Measurements from ENCODE around the gene KRTAP5-10.
"Not testable (repeated sequence)": the region's sequence is repeated elsewhere in the genome, so short reads cannot be mapped to it uniquely, and the experiment has no call there.

Gene KRTAP5-10, protein sequence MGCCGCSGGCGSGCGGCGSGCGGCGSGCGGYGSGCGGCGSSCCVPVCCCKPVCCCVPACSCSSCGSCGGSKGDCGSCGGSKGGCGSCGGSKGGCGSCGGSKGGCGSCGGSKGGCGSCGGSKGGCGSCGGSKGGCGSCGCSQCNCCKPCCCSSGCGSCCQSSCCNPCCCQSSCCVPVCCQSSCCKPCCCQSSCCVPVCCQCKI

DNA sequence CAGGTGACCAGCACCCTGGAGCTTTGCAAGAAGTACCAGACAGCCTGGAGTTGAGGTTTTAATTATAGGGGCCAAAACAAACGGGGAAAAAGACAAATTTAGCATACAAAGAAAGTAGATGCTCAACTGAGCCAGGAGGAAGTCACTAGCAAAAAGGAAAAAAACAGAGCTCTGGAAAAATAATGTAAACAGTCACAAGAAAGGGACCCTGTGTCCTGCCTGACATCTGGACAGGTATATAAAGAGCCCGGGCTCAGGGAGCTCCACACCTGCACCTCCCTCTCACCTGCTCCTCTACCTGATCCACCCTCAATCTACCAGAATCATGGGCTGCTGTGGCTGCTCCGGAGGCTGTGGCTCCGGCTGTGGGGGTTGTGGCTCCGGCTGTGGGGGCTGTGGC is at the start of gene KRTAP5-10:
TSS of gene KRTAP5-10 (plus strand) at position 301 of the 400 bp plus-strand sequence. CDS start at position 326, 25 bp downstream.
- no peak for DNase-seq

DNA sequence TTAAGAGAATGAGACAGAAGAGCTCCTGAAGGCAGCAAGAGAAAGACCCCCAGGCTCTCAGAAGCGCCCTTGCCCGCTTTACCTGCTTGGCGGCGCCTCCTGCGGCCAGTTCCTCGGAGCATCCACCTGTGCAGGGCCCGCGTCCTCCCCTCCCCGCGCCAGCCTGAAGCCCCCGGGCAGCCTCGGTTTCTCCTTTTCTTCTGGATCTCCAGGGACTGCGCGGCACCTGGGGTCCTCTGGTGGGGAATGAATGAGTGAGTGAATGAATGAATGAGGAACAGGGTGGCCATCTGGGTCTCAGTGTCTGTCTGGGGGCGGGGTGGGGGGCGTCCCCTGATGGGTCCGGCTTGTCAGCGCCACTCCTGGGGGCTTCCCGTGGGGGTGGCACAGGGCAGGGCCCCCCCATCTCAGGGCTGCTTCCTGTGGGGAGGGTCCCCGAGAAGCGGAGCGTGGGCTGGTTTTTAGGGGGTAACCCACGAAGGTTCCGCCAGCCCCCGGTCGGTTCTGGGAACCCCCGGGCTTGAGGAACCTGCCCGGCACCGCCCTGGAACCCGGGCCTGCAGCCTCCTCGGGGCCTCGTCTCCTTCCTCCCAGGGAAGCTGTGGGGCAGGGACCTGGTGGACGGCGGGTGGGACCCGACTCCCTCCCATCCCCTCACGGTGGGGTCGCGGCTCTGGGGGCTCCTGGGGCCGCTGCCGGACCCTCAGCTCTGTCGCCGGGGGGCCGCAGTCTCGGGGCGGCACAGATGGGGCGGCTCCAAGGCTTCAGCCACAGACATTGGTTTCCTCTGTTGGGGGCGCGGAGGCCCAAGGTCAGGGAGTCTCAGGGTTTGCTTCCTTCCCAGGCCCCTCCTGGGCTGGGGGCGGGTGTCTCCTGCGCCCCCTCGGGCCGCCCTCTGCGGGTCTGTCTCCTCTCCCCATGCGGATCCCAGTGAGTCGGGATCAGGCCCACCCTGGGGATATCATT is 46.6 kb upstream of the KRTAP5-10 start:
- DNase-seq: no peak

DNA sequence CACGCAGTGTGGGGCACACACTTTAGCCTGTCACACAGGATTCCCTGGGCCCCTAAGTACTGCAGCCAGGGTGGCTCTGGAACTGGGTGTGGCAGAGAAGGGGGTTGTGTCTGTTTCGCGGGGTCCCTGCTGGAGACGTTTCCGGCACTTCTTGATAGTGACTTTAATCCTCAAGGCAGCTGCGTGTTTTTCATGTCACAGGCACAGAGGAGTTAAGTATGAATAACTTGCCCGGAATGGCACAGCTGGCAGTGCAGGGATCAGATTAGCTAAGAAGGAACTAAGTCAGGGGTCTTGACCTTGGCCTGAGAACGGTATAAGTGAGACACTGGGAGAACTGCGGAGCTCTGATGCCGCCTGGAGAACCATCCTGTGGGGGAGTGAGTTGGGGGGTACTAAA is 45.8 kb upstream of the KRTAP5-10 start:
- DNase-seq: no peak

DNA sequence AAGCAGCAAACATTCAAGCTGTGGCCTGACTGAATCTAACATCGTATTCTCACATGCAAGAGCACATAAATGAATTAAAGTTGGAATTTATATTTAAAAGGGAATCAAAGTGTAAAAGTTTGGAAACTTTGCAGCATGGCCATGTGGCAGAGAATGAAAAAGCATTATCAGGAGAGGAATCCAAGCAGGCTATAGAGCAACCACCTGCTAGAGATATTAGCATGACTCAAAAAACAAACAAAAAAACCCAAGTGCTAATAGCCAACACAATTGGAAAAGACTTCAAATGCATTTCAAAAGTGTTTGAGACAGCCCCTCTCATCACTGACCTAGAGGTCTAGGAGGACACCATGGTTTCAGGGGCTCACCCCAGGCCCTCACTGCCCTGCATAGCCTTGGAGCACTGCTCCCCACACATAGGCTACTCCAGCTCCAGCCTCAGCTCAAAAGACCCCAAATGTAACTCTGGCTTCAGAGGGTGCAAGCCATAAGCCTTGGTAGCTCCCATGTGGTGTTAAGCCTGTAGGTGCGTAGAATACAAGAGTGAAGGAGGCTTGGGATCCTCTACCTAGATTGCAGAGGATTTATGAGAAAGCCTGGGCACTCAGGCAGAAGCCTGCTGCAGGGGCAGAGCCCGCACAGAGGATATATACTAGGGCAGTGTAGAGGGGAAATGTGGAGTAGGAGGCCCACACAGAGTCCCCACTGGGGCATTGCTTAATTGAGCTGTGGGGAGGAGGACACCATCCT is 40.0 kb upstream of the KRTAP5-10 start:
- DNase-seq: no peak

DNA sequence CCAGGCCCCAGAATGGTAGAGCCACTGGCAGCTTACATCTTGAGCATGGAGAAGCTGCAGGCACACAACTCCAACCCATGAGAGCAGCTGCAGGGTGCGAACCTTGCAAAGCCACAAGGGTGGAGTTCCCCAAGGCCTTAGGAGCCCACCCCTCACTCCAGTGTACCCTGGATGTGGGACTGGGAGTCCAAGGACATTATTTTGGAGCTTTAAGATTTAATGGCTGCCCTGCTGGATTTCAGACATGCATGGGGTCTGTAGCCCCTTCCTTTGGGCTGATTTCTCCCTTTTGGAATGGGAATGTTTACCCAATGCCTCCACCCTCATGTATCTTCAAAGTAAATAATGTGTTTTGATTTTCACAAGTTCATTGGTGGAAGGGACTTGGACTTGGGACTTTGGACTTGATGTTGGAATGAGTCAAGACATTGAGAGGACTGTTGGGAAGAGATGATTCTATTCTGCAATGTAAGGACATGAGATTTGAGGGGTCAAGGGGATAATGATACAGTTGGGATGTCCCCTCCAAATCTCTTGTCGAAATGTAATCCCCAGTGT is 39.3 kb upstream of the KRTAP5-10 start:
- DNase-seq: no peak

DNA sequence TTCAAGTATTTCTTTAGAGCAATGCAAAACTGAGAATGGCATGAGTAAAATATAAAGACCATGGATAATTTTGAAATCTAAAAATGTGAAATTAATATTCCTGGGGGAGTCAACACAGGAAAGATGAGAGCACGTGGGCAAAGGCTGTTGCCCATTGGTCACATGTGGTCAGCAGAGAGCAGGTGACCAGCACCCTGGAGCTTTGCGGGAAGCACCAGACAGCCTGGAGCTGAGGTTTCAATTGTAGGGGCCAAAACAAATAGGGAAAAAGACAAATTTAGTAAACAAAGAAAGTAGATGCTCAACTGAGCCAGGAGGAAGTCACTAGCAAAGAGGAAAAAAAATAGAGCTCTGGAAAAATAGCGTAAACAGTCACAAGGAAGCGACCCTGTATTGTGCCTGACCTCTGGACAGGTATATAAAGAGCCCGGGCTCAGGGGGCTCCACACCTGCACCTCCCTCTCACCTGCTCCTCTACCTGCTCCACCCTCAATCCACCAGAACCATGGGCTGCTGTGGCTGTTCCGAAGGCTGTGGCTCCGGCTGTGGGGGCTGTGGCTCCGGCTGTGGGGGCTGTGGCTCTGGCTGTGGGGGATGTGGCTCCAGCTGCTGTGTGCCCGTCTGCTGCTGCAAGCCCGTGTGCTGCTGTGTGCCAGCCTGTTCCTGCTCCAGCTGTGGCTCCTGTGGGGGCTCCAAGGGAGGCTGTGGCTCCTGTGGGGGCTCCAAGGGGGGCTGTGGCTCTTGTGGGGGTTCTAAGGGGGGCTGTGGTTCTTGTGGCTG is 38.4 kb upstream of the KRTAP5-10 start, which contains the start of gene KRTAP5-7:
TSS of gene KRTAP5-7 (plus strand) at position 472 of the 780 bp plus-strand sequence. CDS start at position 506, 34 bp downstream.
- not testable (repeated sequence) for DNase-seq

DNA sequence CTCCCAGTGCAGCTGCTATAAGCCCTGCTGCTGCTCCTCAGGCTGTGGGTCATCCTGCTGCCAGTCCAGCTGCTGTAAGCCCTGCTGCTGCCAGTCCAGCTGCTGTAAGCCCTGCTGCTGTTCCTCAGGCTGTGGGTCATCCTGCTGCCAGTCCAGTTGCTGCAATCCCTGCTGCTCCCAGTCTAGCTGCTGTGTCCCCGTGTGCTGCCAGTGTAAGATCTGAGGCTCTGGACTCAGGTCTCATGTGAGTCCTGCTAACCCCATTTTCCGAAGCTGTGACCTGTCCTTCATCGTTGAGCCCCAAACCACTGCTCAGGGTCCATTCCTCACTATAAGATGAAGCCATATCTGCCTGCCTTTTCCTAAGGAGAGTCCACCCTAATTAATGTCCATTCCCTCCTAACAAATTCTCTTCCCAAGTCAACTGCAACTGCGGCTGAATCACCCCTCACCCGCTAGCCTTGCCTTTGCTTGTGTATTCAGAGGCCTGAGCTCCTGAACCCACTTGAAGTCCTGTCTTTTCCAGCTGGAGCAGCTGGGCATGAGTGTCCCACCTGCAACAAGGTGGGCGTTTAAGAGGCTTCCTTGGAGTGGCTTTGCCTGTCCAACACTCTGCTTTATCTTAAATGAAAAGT is 37.7 kb upstream of the KRTAP5-10 start:
- no peak for DNase-seq

DNA sequence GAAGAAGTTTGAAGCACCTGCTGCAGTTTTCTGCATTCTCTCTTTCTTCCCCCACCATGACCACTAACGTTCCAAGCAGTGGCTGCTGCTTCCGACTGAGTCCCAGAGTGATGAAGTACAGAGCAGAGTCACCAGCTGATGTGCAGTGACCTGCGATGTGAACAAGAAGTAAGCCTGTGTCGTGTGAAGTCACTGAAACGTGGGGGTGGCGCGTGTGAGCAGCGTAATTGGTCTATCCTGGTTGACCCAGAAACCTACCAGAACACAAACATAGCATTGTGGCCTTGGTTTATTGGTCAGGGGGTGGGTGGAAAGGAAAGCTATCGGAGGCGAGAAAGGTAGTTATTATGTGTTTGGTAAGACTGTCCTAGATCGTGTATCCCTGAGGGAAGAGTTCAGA is 34.8 kb upstream of the KRTAP5-10 start:
- DNase-seq: no peak

DNA sequence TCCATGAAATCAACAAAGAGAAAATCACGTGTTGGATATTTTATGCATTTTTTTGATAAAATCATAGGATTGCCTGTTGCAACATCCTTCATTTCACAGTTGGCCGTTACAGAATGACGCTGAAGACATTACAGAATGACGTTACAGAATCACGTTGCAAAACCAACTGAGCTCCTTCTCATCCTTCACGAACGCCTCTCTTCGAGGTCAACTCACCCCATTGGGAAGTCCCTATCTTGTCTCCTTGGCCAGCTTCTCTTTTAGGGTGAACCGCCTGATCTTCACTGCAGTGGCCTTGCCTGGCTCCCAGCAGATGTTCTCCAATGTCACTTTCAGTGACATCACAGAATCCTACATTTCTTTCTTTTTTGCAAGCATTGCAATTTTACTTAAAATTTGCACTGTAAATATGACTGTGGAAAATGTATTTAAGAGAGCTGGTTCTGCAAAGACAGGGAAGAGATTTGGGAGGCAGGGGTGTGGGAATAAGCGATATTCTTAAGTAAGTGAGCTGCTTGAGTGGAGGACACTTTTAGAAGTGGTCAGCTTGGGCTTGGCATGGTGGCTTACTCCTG is 33.2 kb upstream of the KRTAP5-10 start:
- no peak for DNase-seq

DNA sequence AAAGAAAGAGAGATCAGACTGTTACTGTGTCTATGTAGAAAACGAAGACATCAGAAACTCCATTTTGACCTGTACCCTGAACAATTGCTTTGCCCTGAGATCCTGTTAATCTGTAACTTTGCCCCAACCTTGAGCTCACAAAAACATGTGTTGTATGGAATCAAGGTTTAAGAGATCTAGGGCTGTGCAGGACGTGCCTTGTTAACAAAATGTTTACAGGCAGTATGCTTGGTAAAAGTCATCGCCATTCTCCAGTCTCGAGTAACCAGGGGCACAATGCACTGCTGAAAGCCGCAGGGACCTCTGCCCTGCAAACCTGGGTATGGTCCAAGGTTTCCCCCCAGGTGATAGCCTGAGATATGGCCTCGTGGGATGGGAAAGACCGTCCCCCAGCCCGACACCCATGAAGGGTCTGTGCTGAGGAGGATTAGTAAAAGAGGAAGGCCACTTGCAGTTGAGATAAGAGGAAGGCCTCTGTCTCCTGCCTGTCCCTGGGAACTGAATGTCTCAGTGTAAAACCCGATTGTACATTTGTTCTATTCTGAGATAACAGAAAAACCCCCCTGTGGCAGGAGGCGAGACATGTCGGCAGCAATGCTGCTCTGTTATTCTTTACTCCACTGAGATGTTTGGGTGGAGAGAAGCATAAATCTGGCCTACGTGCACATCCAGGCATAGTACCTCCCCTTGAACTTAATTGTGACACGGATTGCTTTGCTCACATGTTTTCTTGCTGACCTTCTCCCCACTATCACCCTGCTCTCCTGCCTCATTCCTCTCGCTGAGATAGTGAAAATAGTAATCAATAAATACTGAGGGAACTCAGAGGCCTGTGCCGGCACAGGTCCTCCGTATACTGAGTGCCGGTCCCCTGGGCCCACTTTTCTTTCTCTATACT is 30.4 kb upstream of the KRTAP5-10 start:
- DNase-seq: not testable (repeated sequence)

DNA sequence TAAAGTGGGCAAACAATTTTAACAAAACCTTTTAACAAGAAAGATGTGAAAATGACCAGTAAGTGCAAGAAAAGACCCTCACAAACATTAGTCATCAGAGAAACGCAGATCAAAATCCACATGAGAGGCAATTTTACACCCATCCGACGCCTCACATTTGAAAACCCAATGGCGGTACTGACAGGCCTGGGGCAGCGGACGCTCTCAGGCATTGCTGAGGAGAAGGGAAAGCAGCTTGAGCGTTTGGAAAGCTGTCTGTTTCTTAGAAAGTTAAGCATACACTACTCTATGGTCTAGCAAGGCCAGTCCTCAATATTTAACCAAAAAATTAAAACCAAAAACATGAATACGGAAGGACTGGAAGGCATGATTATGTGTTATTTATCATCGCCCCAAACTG is 29.5 kb upstream of the KRTAP5-10 start:
- DNase-seq: no peak

DNA sequence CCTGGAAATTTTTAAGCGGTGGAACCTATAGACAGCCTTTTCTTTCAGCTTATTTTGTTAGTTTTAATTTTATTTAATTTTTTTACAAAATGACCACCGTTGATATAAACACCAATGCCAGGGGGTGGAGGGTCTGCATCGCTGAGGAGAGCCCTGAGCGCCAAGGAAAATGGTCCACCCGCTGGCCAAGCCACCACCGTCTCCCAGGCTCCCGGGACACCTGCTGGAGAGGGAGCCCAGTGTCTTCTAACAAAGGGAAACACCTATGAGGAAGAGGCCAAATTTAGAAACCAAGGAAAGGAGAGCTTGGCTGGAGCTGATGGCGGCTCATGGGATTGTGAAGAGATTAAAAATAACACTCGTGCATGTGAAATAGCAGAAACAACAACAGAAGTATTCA is 27.8 kb upstream of the KRTAP5-10 start:
- DNase-seq: no peak

DNA sequence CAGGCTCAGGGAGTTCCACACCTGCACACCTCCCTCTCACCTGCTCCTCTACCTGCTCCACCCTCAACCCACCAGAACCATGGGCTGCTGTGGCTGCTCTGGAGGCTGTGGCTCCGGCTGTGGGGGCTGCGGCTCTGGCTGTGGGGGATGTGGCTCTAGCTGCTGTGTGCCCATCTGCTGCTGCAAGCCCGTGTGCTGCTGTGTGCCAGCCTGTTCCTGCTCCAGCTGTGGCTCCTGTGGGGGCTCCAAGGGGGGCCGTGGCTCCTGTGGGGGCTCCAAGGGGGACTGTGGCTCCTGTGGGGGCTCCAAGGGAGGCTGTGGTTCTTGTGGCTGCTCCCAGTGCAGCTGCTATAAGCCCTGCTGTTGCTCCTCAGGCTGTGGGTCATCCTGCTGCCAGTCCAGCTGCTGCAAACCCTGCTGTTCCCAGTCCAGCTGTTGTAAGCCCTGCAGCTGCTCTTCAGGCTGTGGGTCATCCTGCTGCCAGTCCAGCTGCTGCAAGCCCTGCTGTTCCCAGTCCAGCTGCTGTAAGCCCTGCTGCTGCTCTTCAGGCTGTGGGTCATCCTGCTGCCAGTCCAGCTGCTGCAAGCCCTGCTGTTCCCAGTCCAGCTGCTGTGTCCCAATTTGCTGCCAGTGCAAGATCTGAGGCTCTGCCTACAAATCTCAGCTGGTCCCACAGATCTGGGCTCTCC is 27.2 kb upstream of the KRTAP5-10 start, which contains the start of gene KRTAP5-8:
TSS of gene KRTAP5-8 (plus strand) at position 49 of the 689 bp plus-strand sequence. CDS start at position 80, 31 bp downstream.
- not testable (repeated sequence) for DNase-seq

DNA sequence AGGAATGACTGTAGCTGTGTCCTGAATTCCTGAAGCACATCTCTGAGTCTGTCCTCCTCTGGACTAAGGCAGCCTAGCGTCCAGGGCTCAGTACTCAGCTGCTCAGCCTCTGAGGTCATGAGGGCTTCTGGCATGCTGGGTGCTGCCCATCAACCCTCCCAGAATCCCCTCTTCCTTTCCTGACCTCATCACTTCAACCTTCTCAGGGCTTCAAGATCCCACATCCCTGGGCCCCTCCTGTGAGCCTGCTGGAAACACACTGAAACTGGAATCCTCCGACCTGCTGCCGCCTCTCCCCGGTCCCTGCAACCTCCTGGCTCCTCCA is 26.7 kb upstream of the KRTAP5-10 start:
- DNase-seq: no peak

DNA sequence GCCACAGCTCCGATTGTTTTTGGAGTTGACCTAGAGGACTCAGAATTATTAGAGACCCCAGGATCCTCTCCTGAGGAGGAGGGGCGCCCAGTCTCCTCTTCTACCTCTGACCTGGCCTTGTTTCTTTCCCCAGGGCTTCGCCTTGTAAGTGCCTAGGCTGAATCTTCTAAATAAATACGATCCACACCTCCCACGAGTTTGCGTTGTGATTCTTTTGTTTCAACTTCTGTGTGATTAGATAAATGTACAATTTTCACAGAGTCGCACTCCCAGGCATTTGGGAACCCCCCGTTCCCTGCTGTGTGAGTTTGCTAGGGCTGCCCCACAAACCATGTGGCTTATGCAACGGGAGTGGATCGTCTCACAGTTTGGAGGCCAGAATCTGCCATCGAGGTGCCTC is 26.3 kb upstream of the KRTAP5-10 start:
- DNase-seq: no peak

DNA sequence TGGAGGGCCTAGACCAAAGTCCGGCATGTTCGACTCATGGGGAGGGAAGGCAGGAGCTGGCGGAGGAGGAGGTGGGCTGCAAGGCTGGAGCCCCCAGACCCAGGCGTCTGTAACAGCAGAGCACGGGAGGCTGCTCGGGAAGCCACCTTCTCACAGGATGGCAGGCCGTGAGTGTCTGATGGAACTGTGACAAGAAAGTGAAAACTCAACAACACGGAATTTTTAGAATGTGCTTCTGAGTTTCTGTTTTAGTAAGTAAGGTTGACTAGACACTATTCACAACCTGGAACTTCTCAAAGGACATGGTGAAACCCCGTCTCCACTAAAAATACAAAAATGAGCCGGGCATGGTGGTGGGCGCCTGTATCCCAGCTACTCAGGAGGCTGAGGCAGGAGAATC is 25.4 kb upstream of the KRTAP5-10 start:
- DNase-seq: not testable (repeated sequence)

DNA sequence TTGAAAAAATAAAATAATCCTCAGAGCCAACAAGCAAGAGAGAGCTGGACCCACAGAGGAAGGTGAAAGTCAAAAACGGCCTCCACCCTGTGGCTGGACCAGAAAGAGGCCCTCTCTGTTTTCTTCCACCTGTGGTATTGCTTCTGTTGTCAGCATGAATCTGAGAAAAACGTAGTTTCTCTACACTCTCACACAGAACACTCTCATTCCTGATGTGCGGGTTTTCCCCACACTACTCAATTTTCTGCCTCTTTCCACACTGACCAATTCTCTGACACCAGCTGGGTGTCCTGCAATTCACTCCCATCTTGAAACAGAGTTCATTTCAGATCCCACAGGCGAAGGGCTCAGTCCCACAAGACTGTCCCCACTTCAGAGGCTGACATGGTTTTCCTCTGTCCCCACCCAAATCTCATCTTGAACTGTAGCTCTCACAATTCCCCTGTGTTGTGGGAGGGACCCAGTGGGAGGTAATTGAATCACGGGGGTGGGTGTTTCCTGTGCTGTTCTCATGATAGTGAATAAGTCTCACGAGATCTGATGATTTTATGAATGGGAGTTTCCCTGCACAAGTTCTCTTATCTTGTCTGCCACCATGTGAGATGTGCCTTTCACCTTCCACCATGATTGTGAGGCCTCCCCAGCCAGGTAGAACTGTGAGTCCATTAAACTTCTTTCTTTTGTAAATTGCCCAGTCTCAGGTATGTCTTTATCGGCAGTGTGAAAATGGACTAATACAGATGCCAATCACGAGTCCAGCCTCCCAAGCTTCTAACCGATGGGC is 24.6 kb upstream of the KRTAP5-10 start:
- not testable (repeated sequence) for DNase-seq

DNA sequence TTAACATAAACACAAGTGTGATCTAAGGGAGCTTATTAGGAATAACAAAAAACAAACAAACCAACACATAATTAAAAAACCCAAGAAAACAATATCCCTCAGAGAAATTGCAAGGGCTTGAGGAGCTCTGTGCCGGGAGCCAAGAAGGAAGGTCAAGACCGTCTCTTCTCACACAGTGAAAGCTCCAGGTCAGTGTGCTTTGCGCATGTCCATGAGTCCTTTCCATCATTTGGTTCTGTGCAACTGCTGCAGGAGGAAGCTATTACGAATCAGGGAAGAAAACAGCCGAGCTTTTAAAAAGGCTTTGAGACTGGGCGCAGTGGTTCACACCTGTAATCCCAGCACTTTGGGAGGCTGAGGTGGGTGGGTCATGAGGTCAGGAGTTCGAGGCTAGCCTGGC is 23.0 kb upstream of the KRTAP5-10 start:
- no peak for DNase-seq

Data from CD4-positive, alpha-beta T cell treated with Interleukin-17A for 4 hours (primary cell).